BLaER1 treated with 17β-estradiol and CSF1 and Interleukin-3, amounts not matched to agents 10 nM and 100 nM (cell line): Measurements from ENCODE around the gene LST1.
"Not testable (repeated sequence)": the region's sequence is repeated elsewhere in the genome, so short reads cannot be mapped to it uniquely, and the experiment has no call there.

ENCODE experiments used
- H3K27ac ChIP-seq, 11 experiments: shearing (Covaris generic); formaldehyde crosslinking; 2 replicates each; pipeline ENCODE4 v1.8.1; 2022
- H3K27me3 ChIP-seq, 11 experiments: shearing (Covaris generic); formaldehyde crosslinking; 2 replicates each; pipeline ENCODE4 v1.8.1; 2022
- H3K36me3 ChIP-seq, 11 experiments: shearing (Covaris generic); formaldehyde crosslinking; 2 replicates each; pipeline ENCODE4 v1.8.1; 2022
- H3K4me1 ChIP-seq, 10 experiments: shearing (Covaris generic); formaldehyde crosslinking; 2 replicates each; pipeline ENCODE4 v1.8.1; 2022
- H3K4me2 ChIP-seq, 11 experiments: shearing (Covaris generic); formaldehyde crosslinking; 2 replicates each; pipeline ENCODE4 v1.8.1; 2022
- H3K4me3 ChIP-seq, 10 experiments: shearing (Covaris generic); formaldehyde crosslinking; 2 replicates each; pipeline ENCODE4 v1.8.1; 2022
- H3K9ac ChIP-seq, 11 experiments: shearing (Covaris generic); formaldehyde crosslinking; 2 replicates each; pipeline ENCODE4 v1.8.1; 2022
- H3K9me3 ChIP-seq, 11 experiments: shearing (Covaris generic); formaldehyde crosslinking; replicated peaks in 1 of 11; 2 replicates each; pipeline ENCODE4 v1.8.1; 2022
- H4K20me1 ChIP-seq, 11 experiments: shearing (Covaris generic); formaldehyde crosslinking; 2 replicates each; pipeline ENCODE4 v1.8.1; 2022
- Cebpa-rat ChIP-seq, 11 experiments: shearing (Covaris generic); IDR thresholded peaks; 2 replicates each; pipeline ENCODE4 v1.8.1; 2022

The LST1 gene

GRCh38 chr6:31581434-31582229 is 4.4 kb upstream of the LST1 start:
- no peak for TF ChIP-seq Cebpa-rat (IDR thresholded peaks at IDR 0.05)
- H3K9me3 ChIP-seq, result no peaks in the 10 kb centered on the region
- H3K36me3 ChIP-seq, result peaks cover 18 to 26% (median 24%) of the 10 kb centered on the region in 11 experiments
- peak overlapping the region; percentile 90 to 100 (median 96) for H3K4me2 ChIP-seq
- peak overlapping the region; percentile 80 to 89 (median 86) for H3K9ac ChIP-seq
- H3K4me1 ChIP-seq, result peaks cover 81 to 96% (median 91%) of the 10 kb centered on the region in 10 experiments
- peaks cover 0 to 20% (median 13%) of the 10 kb centered on the region in 11 experiments; a peak in 15 of 22 replicates for H4K20me1 ChIP-seq
- H3K27me3 ChIP-seq, result no peaks in the 10 kb centered on the region
- peak overlapping the region; percentile 69 to 81 (median 76) for H3K4me3 ChIP-seq
- peak overlapping the region; percentile 61 to 88 (median 83); a peak in 21 of 22 replicates for H3K27ac ChIP-seq

- TF ChIP-seq Cebpa-rat (IDR thresholded peaks at IDR 0.05), result no peak
- H3K9ac ChIP-seq, result peak within 1 kb of the TSS; percentile 80 to 89 (median 86)
- peaks cover 16 to 20% (median 18%) of the 10 kb centered on the region in 11 experiments for H3K36me3 ChIP-seq
- H3K27ac ChIP-seq, result peak within 1 kb of the TSS; percentile 61 to 88 (median 83); a peak in 21 of 22 replicates
- peak within 1 kb of the TSS; percentile 69 to 81 (median 76) for H3K4me3 ChIP-seq
- peak within 1 kb of the TSS; percentile 90 to 100 (median 96) for H3K4me2 ChIP-seq
- H3K27me3 ChIP-seq, result no peaks in the 10 kb centered on the region
- peaks cover 81 to 96% (median 91%) of the 10 kb centered on the region in 10 experiments for H3K4me1 ChIP-seq
- peaks cover 0 to 14% (median 7%) of the 10 kb centered on the region in 11 experiments; a peak in 13 of 22 replicates for H4K20me1 ChIP-seq
- no peaks in the 10 kb centered on the region for H3K9me3 ChIP-seq
Observed at GRCh38 chr6:31582230-31582643, 3.8 kb upstream of the LST1 start, which contains the start of gene LTB. TSS of gene LTB (minus strand) at chr6:31582424. CDS start at chr6:31582417, 7 bp downstream.

DNA sequence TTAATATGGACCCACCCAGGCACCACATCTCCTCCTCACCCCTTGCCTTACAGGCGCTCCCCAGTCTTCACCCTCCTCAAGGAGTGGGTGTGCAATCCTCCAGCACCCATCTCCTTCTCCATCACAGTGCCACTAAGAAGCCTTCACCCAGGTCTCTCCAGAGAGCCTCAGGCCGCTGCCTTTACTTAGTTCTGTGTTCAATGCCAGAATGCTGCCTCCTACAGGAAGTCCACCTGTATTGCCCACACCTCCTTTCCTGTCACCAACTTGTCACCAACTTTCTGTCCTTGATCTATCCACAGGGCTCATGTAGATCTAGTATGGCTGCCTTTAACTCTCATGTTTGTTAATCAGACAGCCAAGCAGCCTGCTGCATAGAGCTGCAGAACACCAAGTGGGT is 586 bp upstream of the LST1 start:
- peaks cover 76 to 95% (median 86%) of the 10 kb centered on the region in 10 experiments for H3K4me1 ChIP-seq

DNA sequence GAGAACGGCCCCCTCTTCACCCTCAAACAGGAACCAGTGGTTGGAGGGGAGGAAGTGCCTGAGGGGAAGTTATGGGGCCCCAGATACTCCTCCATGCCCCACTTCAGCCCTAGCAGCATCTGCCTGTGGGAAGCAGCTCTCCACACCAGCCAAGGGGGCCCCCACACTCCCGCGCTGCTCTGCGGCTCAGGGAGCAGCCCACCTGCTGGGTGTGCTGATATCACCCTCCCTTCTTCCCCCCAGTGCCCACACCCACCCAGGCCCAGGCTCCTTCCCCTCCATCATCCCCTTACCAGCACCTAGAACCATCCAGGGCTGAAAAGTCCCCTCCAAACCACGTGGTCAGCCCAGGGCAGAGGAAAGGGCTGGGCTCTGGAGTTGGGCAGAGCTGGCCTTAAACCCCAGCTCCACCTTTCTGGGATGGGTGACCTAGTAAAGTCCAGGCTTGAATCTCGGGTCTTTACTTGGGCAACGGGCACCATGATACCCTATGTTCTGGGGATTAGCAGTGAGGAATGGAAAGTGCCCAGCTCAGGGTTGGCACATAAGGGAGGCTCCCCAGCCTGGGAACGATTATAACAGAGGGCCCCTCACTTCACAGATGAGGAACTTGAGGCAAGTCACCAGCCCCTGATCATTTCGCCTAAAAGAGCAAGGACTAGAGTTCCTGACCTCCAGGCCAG is 663 bp downstream of the LST1 start:
- no peaks in the 10 kb centered on the region for H3K9me3 ChIP-seq
- peak overlapping the region; percentile 47 to 81 (median 74) for H3K9ac ChIP-seq
- H3K4me2 ChIP-seq, result peak overlapping the region; percentile 77 to 100 (median 94)
- peak overlapping the region; percentile 59 to 92 (median 86) for H3K27ac ChIP-seq
- peaks cover 66 to 92% (median 80%) of the 10 kb centered on the region in 10 experiments for H3K4me1 ChIP-seq
- H3K36me3 ChIP-seq, result peaks cover 0 to 10% (median 0%) of the 10 kb centered on the region in 11 experiments; a peak in 5 of 22 replicates
- TF ChIP-seq Cebpa-rat (IDR thresholded peaks at IDR 0.05), result no peak
- no peaks in the 10 kb centered on the region for H4K20me1 ChIP-seq
- H3K4me3 ChIP-seq, result peak overlapping the region in 9 of 10 experiments; percentile 17 to 64 (median 48); a peak in 15 of 20 replicates
- no peaks in the 10 kb centered on the region for H3K27me3 ChIP-seq

More for the DNA sequence above, 586 bp upstream of the LST1 start:
- no peak for TF ChIP-seq Cebpa-rat (IDR thresholded peaks at IDR 0.05)
- H4K20me1 ChIP-seq, result no peaks in the 10 kb centered on the region
- H3K9ac ChIP-seq, result peak overlapping the region in 10 of 11 experiments; percentile 66 to 81 (median 74); a peak in 19 of 22 replicates
- H3K36me3 ChIP-seq, result peaks cover 0 to 10% (median 0%) of the 10 kb centered on the region in 11 experiments; a peak in 5 of 22 replicates
- peak overlapping the region in 3 of 10 experiments; percentile 24 to 64 (median 63); a peak in 3 of 20 replicates for H3K4me3 ChIP-seq
- peak overlapping the region; percentile 59 to 92 (median 86) for H3K27ac ChIP-seq
- peak overlapping the region; percentile 77 to 100 (median 94) for H3K4me2 ChIP-seq
- no peaks in the 10 kb centered on the region for H3K27me3 ChIP-seq
- H3K9me3 ChIP-seq, result no peaks in the 10 kb centered on the region

DNA sequence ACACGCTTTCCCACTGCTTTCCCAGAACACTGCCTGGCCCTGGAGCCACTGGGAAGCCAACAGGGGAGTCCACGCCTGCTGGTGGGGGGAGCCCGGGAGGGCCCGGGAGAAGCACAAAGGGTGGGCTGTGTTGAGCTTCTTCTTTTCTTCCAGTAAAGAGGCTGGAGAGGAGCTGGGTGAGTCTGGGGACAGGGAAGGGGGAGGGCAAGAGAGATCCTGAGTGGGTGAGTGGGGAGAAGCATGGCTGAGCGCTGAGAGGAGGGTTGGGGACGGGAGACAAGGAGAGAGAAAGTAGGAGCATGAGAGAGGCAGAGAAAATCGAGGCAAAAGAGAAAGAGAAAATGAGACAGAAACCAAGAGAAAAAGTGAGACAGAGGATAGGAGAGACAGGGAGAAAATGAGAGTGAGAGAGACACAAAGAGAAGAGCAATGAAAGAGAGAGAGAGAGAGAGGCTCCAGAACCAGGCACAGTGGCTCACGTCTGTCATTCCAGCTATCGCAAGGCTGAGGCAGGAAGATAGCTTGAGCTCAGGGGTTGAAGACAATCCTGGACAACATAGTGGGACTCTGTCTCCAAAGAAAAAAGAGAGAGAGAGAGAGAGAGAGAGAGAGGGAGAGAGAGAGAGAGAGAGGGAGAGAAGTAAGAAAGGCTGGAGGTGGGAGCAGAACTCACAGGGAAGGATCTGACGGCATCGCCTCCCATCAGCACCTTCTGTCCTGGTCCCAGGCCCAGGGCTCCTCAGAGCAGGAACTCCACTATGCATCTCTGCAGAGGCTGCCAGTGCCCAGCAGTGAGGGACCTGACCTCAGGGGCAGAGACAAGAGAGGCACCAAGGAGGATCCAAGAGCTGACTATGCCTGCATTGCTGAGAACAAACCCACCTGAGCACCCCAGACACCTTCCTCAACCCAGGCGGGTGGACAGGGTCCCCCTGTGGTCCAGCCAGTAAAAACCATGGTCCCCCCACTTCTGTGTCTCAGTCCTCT is 2.0 kb downstream of the LST1 start:
- peaks cover 65 to 92% (median 79%) of the 10 kb centered on the region in 10 experiments for H3K4me1 ChIP-seq
- H3K36me3 ChIP-seq, result peaks cover 0 to 10% (median 0%) of the 10 kb centered on the region in 11 experiments; a peak in 5 of 22 replicates
- H3K27me3 ChIP-seq, result no peaks in the 10 kb centered on the region
- H3K4me3 ChIP-seq, result peak overlapping the region in 6 of 10 experiments; percentile 42 to 64 (median 52); a peak in 12 of 20 replicates
- TF ChIP-seq Cebpa-rat (IDR thresholded peaks at IDR 0.05), result no peak
- peak overlapping the region; percentile 54 to 92 (median 86); a peak in 21 of 22 replicates for H3K27ac ChIP-seq
- H3K4me2 ChIP-seq, result peak overlapping the region; percentile 77 to 100 (median 94)
- H3K9ac ChIP-seq, result peak overlapping the region; percentile 56 to 81 (median 74)
- H4K20me1 ChIP-seq, result no peaks in the 10 kb centered on the region
- H3K9me3 ChIP-seq, result no peaks in the 10 kb centered on the region

- Histone ChIP-seq H4K20me1 (no peaks in the 10 kb centered on the region), H3K9me3 (peaks cover 0 to 5% (median 3%) of the 10 kb centered on the region in 11 experiments; a peak in 10 of 22 replicates), H3K27ac (peak overlapping the region in 10 of 11 experiments; percentile 64 to 92 (median 88); a peak in 17 of 22 replicates), H3K4me3 (peak overlapping the region in 6 of 10 experiments; percentile 17 to 64 (median 52); a peak in 9 of 20 replicates), H3K4me1 (peaks cover 71 to 91% (median 78%) of the 10 kb centered on the region in 10 experiments), H3K4me2 (peak overlapping the region; percentile 77 to 100 (median 94)), H3K27me3 (no peaks in the 10 kb centered on the region), H3K9ac (peak overlapping the region; percentile 56 to 81 (median 74); a peak in 19 of 22 replicates), H3K36me3 (peaks cover 0 to 10% (median 0%) of the 10 kb centered on the region in 11 experiments; a peak in 5 of 22 replicates)
- no peak for TF ChIP-seq Cebpa-rat (IDR thresholded peaks at IDR 0.05)
Observed at GRCh38 chr6:31588871-31589650, 3.0 kb downstream of the LST1 start.

DNA sequence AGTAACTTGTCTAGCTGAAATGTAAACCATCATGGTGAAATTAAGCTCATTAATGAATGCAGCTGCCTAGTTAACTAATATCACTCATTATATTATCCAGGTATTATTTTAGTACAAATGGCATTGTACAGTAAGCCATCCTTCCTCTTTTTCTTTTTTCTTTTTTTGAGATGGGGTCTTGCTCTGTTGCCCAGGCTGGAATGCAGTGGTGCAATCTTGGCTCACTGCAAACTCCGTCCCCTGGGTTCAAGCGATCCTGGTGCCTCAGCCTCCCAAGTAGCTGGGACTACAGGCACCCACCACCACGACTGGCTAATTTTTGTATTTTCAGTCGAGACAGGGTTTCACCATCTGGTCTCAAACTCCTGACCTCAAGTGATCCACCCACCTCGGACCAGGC is 4.6 kb downstream of the LST1 start:
- not testable (repeated sequence) for H3K4me3 ChIP-seq, H3K9ac ChIP-seq, H3K4me2 ChIP-seq, H3K27ac ChIP-seq, H3K27me3 ChIP-seq, H3K36me3 ChIP-seq, H4K20me1 ChIP-seq
- Histone ChIP-seq H3K9me3 (peaks cover 0 to 14% (median 8%) of the 10 kb centered on the region in 11 experiments; a peak in 11 of 22 replicates), H3K4me1 (peaks cover 61 to 75% (median 62%) of the 10 kb centered on the region in 10 experiments)
